AG09319 (cell line): ENCODE data around the gene CNTNAP2.

Experiments
- DNase-seq: peaks from one replicate; pipeline ENCODE4 v3.0.0-alpha.2; 2010; ENCODE audit warnings: low read depth; ENCODE audit errors: extremely low read depth
- TF ChIP-seq, protein P1 (sequence below): IDR thresholded peaks from 2 replicates; pipeline ENCODE4 v1.5.1; 2011; ENCODE audit warnings: low read depth, mild to moderate bottlenecking, inconsistent platforms, low read length, moderate library complexity

Gene CNTNAP2

DNA sequence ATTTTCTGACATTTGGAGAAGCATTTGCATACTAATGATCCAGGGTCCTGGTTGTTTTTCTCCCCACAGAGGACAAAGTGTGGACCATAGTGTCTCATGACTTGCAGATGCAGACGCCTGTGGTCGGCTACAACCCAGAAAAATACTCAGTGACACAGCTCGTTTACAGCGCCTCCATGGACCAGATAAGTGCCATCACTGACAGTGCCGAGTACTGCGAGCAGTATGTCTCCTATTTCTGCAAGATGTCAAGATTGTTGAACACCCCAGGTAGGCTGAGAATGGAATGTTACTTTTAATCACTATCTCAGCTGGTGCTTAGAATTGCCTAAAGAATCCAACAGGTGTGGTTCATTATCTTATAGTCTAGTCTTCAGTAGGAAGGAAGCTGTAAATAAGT is 1522.4 kb downstream of the CNTNAP2 start:
- TF ChIP-seq, protein P1, sequence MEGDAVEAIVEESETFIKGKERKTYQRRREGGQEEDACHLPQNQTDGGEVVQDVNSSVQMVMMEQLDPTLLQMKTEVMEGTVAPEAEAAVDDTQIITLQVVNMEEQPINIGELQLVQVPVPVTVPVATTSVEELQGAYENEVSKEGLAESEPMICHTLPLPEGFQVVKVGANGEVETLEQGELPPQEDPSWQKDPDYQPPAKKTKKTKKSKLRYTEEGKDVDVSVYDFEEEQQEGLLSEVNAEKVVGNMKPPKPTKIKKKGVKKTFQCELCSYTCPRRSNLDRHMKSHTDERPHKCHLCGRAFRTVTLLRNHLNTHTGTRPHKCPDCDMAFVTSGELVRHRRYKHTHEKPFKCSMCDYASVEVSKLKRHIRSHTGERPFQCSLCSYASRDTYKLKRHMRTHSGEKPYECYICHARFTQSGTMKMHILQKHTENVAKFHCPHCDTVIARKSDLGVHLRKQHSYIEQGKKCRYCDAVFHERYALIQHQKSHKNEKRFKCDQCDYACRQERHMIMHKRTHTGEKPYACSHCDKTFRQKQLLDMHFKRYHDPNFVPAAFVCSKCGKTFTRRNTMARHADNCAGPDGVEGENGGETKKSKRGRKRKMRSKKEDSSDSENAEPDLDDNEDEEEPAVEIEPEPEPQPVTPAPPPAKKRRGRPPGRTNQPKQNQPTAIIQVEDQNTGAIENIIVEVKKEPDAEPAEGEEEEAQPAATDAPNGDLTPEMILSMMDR, result no peak
- no peak for DNase-seq

DNA sequence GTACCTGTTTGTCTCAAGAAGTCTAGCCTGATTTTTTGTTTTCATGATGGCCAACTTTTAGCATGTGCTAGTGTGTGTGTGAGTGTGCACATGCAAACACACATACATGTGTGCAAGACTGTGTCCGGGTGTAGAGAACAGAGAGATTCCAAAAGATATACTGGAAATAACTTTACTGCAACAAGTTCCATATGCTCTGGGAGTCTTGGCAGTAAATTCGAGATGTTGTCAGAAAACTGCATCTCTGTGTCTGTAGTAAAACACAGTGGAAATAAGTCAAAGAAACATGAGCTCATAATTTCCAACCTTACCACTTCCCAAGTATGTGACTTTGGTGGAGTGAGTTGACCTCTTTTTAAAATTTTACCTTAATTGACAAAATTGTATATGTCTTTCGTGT is 1523.2 kb downstream of the CNTNAP2 start:
- TF ChIP-seq, protein P1, result no peak
- no peak for DNase-seq

DNA sequence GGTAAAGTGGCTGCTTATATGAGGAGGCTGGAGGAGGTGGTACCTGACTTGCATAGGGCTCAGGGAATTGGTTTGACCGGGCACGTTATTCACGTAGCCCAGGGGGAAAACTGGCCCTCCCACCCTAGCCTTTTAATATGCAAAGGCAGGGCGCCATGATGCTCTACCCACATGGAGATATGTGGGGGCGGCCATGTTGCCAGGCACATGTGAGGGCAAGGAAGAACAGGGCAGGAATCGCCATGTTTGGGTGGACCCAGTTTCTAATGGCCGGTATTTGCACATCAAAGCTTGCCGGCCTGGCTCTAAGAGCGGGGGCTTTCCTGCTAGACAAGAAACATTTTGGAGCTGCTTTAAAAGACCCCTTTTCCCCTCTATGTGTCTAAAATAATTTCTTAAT is 1524.2 kb downstream of the CNTNAP2 start:
- DNase-seq, result no peak
- TF ChIP-seq, protein P1, result no peak

DNA sequence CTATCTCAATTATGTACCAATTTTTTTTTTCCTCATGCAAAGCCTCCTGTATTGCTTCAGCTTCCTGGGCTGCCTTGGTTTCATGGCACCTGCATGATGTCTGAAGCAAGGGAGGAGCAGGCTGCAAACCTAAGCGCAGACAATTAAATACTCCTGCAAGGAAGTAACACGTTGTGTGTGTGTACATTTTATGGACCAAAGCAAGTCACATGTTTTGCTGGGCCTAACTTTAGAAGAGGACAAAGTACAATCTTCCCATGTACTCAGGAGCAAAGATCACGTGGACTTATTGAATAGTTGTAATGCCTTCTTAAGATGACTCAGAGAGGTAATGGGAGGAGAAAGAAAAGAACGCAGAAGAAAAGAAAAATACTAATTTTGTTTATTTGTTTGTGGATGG is 1530.0 kb downstream of the CNTNAP2 start:
- DNase-seq, result no peak

DNA sequence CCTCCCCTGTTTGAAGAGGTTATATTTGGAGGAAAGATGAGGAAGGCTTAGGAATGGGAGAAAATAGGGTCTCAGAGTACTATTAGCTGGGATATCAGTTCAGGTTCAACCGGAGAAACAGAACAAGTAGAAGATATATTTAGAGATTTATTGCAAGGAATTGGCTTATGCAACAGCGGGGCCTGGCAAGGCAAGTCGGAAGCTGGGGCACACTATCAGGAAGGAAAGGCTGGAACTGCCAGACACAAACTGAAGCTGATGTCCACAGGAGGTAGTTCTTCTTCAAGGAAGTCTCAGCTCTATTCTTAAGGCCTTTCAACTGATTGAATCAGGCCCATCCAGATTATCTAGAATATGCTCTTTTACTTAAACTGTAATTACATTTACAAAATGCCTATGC is 1534.4 kb downstream of the CNTNAP2 start:
- DNase-seq, result no peak
- TF ChIP-seq, protein P1, result no peak

More for the DNA sequence above, 1530.0 kb downstream of the CNTNAP2 start:
- TF ChIP-seq, protein P1, result no peak

DNA sequence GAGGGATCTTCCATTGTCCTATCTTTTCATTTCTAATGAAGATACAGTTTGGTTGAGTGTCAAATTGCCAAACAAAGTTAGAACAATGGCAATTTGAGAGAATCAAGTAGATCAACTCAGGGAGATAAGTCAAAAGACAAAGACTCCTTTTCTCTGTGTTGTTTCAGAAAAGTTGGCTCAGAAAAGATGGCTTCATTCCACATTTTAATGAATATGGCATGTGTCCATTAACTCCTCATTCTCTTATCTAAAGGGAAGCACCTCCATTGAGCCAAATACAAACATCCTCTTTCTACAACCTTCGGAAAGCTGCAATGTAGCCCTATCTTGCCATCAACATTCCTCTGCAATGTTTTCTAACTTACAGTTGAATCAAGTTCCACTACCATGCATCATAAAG is 1535.0 kb downstream of the CNTNAP2 start:
- DNase-seq, result no peak
- TF ChIP-seq, protein P1, result no peak

DNA sequence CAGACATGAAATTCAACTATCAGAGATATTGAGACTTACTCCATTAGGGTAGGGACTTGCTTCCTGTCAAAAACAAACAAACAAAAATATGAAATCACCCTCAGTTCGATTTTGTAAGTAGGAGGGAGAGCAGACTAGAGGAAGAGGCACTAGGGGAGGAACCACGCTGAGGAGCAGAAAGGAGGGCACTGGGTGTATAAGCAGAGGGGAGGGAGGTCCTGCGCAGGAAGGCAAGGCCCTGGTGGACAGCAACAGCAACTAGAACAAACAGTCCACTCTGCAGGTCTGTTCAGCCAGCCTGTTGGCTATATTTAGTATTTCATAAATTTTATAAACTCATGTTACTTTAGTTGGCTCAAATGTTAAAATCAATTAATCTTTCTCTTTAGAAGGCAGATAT is 1536.9 kb downstream of the CNTNAP2 start:
- TF ChIP-seq, protein P1, result no peak
- DNase-seq, result no peak
